T-helper 1 cell treated with Interleukin-12 subunit alpha and Interleukin-12 subunit beta and Interleukin-4 antibody, amounts not matched to agents 30 ng/mL and 1 ng/mL, for 36 hours (primary cell): Measurements from ENCODE around the gene NUP37. TPM values are rescaled to one million over a fixed set of nuclear protein-coding genes. Genes with fewer than 3 reads are reported as not detected.

Experiments used
- intact Hi-C: fragments of 100-400 bp; cut with micrococcal nuclease; formaldehyde crosslinking; loops from one replicate; pipeline ENCODE4 v1.15.1; 2024
- total RNA-seq: library from RNA; stranded (reverse); gene quantifications from 2 replicates; pipeline ENCODE4 v1.2.3, GENCODE V29; 2022

Gene NUP37
- total RNA-seq, 1 donor from 2014 or later = 46.9 TPM

DNA sequence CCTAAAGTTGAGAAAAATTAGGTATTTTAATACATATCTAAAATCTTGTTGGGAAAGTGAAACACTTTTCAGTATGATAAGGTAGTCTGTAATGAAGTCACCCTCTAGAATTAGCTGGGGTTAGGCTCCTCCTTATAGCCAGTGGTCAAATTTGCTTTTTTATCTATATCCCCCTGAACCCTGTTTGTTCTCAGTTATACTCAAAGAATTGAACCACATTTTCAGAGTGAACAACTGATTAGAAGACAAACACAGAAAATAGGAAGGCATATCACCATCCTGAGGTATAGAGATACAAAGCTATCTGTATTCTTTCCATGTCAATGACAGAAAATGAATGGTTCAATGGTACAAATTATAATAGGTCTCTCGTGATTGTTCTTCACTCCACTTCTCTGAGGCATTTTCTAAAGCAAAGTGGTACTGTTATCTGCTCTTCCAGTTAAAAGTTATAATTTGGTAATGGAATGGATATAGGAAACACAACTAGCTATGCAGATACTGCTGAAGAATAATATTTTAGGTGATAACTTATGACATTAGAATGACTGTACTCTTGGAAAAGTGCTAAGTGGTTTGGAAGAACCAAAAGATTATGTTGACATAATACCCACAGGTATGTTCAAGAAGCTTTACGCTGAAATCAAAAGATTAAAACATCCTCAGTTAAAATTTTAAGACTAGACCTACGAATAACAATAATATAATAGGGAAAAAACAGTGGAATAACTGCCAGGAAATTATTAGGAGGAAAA is 85.7 kb downstream of the NUP37 start:
- intact Hi-C loops = no loop called here

DNA sequence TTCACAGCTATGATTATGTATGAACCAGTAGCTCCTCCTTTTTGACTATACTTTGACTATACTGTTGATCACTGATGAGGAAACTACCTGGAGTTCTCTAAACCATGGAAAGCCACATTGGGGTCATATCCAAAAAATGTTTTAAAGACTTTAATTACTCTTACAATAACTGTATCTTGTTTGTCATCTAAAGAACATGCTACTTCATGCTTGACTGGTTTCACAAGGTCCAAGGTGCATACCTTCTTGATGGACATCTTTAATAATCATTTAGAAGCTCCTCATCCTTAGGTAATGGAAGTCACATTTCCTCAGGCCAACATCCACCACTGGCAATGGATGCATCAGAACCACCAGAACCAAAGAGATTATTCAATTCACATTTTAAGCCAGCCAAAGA is 88.1 kb downstream of the NUP37 start:
- intact Hi-C loops = no loop called here

DNA sequence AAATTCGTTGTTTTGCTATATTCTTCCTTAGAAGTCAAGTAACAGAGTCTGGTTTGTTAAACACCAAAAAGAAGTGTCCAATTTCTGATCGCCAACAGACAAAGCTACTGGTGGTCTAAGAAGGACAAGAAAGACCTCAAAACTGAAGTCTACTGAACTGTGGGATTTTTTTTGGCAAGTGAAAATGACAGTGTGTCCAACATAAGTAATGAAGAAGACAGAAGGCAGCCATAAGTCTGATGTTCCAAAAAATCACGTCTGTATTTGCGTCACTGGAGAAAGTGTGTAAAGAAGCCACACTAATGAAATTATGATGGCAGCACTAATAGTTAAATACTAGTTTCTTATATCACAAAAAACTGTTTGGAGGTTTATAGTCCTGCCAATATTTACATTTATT is 90.8 kb downstream of the NUP37 start:
- intact Hi-C loops = no loop called here

DNA sequence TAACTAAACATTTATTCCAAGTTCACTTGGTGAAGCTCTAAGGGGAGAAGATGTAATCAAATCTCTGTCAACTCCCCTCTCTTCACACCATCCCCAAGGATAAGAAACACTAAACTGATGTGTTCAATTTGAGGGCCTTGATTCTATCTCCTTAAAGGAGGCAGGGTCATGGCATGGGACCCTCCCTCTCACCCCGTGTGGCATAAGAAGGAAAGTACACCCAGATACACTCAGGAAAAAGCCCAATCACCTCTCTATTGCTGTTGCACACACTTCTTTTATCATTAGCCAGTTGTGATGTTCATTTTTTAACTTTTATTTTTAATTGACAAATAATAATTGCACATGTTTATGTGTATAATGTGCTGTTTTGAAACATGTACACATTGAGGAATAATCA is 93.2 kb downstream of the NUP37 start:
- intact Hi-C loops = no loop called here

DNA sequence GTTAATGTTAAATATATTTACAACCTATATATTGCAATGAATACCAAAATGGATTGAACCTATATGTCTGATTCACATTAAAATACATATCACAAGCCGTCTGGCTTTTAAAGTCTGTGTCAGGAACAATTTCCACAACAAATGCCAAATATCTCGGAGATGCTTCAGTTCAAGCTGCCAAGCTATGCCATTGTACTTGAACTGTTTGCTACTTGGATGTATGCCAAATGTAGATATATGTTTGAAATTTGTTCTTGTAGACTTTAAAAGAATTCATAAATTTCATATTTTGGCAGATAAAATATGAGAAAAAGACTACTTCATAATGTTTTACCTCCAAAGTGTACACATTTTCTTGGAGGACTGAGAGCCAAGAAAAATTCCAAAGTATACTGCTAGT is 95.1 kb downstream of the NUP37 start:
- intact Hi-C loops = no loop called here

DNA sequence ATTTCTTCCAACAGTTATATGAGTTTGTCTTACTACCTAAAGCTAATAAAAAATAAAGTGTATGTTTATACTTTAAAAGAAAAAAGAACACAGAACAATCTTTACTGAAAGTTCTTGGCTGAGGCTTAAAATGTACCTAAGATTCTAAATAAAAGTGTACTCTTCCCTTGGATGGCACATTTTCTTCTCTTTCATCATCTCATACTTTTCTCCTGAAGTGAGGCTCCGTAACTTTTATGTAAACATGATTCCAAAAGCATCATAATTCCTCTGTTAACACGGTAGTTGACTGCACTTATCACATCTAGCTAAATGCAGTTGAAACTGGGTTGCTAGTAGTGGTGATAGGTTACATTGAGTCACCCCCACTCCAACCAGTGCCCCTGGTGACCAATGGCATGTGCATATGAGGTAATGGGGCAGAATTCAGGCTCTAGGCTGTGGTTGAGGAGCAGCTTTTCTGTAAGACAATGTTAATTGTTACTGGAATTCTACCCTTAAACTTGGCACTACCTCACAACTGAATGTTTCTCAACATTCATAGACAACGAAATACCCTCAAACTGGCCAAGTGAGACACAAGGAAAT is 96.5 kb downstream of the NUP37 start:
- intact Hi-C loops = no loop called here

Other genes with a start within 250 kb of the NUP37 start
- 5.9 and 7.1 TPM in 2 replicates for gene DRAM1, start 242.5 kb downstream of the NUP37 start, total RNA-seq
- gene WASHC3, start 58.1 kb downstream of the NUP37 start, total RNA-seq = 43.9 and 49.7 TPM in 2 replicates
- gene PARPBP, start 69 bp upstream of the NUP37 start, total RNA-seq = 21.0 and 24.5 TPM in 2 replicates
- 1.8 and 2.7 TPM in 2 replicates for gene PMCH, start 77.7 kb upstream of the NUP37 start, total RNA-seq